Ectodermal cell (in vitro differentiated cells): ENCODE measurements around the gene UQCRHL. TPM values are rescaled to one million over a fixed set of nuclear protein-coding genes. Genes with fewer than 3 reads are reported as not detected.
"Not testable (repeated sequence)": the region's sequence is repeated elsewhere in the genome, so short reads cannot be mapped to it uniquely, and the experiment has no call there.

Experiments used
- H3K27ac ChIP-seq: 2 replicates; pipeline ENCODE4 v1.7.0; 2013; ENCODE audit warnings: mild to moderate bottlenecking, low read depth, low read length; ENCODE audit not compliant: insufficient read depth, poor library complexity, severe bottlenecking
- H3K27me3 ChIP-seq: 2 replicates; pipeline ENCODE4 v1.7.0; 2013; ENCODE audit warnings: mild to moderate bottlenecking, low read length; ENCODE audit not compliant: insufficient read depth, control insufficient read depth, poor library complexity, severe bottlenecking
- H3K36me3 ChIP-seq: one replicate; pipeline ENCODE4 v1.7.0; 2013; ENCODE audit warnings: low read length; ENCODE audit not compliant: control insufficient read depth, insufficient read depth
- H3K4me1 ChIP-seq: one replicate; pipeline ENCODE4 v1.7.0; 2013; ENCODE audit warnings: low read length; ENCODE audit not compliant: control insufficient read depth, insufficient read depth
- H3K4me3 ChIP-seq: 2 replicates; pipeline ENCODE4 v1.7.0; 2013; ENCODE audit warnings: low read depth, low read length, control low read depth; ENCODE audit not compliant: insufficient read depth
- H3K9me3 ChIP-seq: 2 replicates; pipeline ENCODE4 v1.7.0; 2013; ENCODE audit warnings: mild to moderate bottlenecking, low read length, moderate library complexity; ENCODE audit not compliant: control insufficient read depth
- WGBS, 2 experiments: methylation state at CpG; one replicate each; pipeline ENCODE4 v1.1.7; 2013; ENCODE audit warnings: missing lambda C conversion rate in 2 of 2; 5-methylcytosine and 5-hydroxymethylcytosine counted together
- polyA plus RNA-seq, 4 experiments: library from polyadenylated mRNA; stranded (reverse); fragments of 50-300 nt; gene quantifications; one replicate each; pipeline ENCODE4 v1.2.3, GENCODE V29; 2013

The UQCRHL gene
- polyA plus RNA-seq (2013, experiment 1 of 4) = 7.3 TPM
- 6.4 TPM for polyA plus RNA-seq (2013, experiment 2 of 4)
- 6.0 TPM for polyA plus RNA-seq (2013, experiment 3 of 4)
- 6.5 TPM for polyA plus RNA-seq (2013, experiment 4 of 4)

DNA sequence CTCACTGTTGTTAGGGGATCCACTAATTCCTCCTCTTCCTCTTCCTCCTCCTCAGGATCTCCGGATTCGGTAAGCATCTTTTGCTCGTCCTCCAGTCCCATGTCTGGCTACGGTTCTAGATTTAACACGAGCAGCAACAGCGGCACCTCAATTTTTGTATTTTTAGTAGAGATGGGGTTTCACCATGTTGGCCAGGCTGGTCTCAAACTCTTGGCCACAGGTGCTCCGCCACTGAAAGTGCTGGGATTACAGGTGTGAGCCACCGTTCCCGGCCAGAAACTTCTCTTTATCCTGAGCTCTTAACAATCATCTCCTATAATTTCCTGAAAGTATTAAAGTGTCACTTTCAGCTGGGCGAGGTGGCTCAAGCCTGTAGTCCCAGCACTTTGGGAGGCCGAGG lies at the start of gene UQCRHL:
TSS of gene UQCRHL (minus strand) at position 101 of the 400 bp plus-strand sequence. CDS start at position 101, 0 bp downstream.
- 92 to 95% methylated on average over 11 of the region's 11 CpGs for WGBS, 2 experiments
- not testable (repeated sequence) for H3K36me3 ChIP-seq, H3K4me1 ChIP-seq, H3K27ac ChIP-seq, H3K9me3 ChIP-seq, H3K27me3 ChIP-seq, H3K4me3 ChIP-seq

DNA sequence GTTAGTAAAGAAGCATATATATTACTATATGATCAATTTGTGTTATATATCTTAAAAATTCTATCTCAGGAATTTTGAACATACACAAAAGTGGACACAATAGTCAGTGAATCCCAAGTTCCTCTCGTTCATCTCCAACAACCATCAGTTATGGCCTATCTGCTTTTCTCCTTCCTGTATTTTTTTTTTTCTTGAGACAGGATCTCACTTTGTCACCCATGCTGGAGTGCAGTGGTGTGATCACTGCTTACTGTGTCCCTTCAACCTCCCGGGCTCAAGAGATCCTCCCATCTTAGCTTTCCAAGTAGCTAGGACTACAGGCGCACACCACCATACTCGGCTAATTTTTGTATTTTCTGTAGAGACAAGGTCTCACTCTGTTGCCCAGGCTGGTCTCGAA lies 49.4 kb upstream of the UQCRHL start:
- Histone ChIP-seq H3K4me1 (no peaks in the 10 kb centered on the region), H3K27me3 (no peaks in the 10 kb centered on the region), H3K4me3 (no peak overlapping the region), H3K9me3 (no peaks in the 10 kb centered on the region), H3K27ac (no peak overlapping the region), H3K36me3 (no peaks in the 10 kb centered on the region)
- WGBS, 2 experiments = 88 to 93% methylated on average over 5 of the region's 5 CpGs

DNA sequence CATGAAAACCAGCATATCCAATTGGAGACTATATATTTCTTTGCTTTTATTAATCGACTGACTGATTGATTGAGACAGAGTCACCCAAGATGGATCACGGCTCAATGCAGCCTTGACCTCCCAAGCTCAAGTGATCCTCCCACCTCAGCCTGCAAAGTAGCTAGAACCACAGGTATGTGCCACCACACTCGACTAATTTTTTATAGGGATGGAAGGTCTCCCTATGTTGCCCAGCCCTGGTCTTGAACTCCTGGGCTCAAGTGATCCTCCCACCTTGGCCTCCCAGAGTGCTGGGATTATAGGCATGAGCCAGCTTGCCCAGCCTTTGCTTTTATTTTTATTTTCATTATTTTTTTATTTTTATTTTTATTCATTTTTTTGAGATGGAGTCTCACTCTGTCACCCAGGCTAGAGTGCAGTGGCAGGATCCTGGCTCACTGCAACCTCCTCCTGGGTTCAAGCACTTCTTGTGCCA lies 45.4 kb upstream of the UQCRHL start:
- Histone ChIP-seq H3K27ac (no peak overlapping the region), H3K36me3 (no peaks in the 10 kb centered on the region), H3K4me1 (peaks cover 13% of the 10 kb centered on the region), H3K4me3 (no peak overlapping the region), H3K9me3 (no peaks in the 10 kb centered on the region), H3K27me3 (no peaks in the 10 kb centered on the region)
- 88 to 95% methylated on average over 3 of the region's 3 CpGs for WGBS, 2 experiments

DNA sequence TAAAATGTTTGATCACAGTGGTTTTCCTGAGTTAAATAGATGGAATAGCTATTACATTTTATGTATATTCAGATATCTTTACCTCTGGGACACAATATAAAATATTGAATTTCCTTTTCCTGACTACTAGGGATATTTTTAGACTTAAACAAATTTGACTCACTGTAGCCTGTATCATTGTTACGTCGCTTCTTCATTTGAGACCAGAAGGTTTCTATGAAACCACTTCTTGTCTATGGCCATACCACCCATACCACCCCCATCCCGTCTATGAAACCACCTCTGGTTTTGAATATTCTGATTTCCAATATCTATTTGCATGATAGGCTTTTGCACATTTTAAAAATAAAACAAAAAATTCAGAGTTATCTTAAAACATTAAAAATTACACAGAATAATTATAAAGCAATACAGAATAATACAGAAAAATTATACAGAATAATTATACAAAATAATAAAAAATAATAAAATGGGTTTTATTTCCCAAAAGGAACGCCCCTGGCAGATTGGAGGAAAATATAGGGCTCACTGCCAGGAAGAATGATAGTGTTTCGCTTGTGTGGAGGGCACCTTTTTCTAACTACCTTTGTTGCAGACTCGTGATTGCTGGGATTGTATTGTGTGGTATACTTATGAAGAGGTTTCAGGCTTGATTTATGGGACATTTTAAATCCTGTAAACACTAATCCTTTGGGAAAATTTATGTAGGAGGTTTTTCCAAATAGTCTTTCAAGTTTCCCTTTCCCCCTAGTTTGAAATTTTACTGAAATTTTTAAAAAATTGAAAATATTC lies 44.8 kb upstream of the UQCRHL start:
- H3K27me3 ChIP-seq = no peaks in the 10 kb centered on the region
- no peaks in the 10 kb centered on the region for H3K9me3 ChIP-seq
- no peaks in the 10 kb centered on the region for H3K36me3 ChIP-seq
- no peak overlapping the region for H3K4me3 ChIP-seq
- 93 to 99% methylated on average over 5 to 6 of the region's 6 CpGs for WGBS, 2 experiments
- H3K27ac ChIP-seq = no peak overlapping the region
- peaks cover 13% of the 10 kb centered on the region for H3K4me1 ChIP-seq

GRCh38 chr1:15851210-15852035 lies 44.0 kb upstream of the UQCRHL start:
- H3K27me3 ChIP-seq = no peaks in the 10 kb centered on the region
- peaks cover 13% of the 10 kb centered on the region for H3K4me1 ChIP-seq
- 67 to 76% methylated on average over 15 of the region's 16 CpGs for WGBS, 2 experiments
- no peaks in the 10 kb centered on the region for H3K36me3 ChIP-seq
- H3K9me3 ChIP-seq = no peaks in the 10 kb centered on the region
- H3K27ac ChIP-seq = no peak overlapping the region
- no peak overlapping the region for H3K4me3 ChIP-seq

DNA sequence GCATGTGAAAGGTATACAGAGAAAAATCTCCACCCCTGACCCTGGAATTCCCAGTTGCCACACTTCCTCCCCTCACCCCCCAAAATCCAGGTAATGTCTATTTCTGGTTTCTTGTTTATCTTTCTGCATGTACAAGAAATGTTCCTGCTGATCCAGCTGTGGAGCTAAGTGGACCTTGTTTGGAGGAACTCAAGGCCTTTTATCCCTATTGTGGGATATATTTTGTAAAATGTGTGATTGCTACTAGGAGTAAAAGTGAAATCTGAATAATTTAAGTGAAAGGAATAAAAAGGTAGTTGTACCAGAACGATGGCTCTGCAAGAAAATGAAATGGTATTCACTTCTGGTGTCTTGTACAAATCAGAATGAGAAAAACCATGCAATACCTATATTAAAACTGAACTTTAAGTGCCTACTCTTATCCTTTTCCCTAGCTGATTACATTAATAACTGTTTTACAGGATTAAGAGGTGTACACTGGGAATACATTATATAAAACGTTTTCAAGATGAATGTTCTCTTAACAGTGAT lies 43.1 kb upstream of the UQCRHL start:
- Histone ChIP-seq H3K27me3 (no peaks in the 10 kb centered on the region), H3K4me1 (peaks cover 13% of the 10 kb centered on the region), H3K9me3 (no peaks in the 10 kb centered on the region), H3K4me3 (peak overlapping the region; percentile 72), H3K27ac (peak overlapping the region; percentile 96), H3K36me3 (no peaks in the 10 kb centered on the region)
- 44 to 50% methylated on average over 1 to 2 of the region's 2 CpGs for WGBS, 2 experiments

- peak overlapping the region; percentile 72 for H3K4me3 ChIP-seq
These were observed 42.4 kb upstream of the UQCRHL start for GRCh38 chr1:15849775-15850324.

DNA sequence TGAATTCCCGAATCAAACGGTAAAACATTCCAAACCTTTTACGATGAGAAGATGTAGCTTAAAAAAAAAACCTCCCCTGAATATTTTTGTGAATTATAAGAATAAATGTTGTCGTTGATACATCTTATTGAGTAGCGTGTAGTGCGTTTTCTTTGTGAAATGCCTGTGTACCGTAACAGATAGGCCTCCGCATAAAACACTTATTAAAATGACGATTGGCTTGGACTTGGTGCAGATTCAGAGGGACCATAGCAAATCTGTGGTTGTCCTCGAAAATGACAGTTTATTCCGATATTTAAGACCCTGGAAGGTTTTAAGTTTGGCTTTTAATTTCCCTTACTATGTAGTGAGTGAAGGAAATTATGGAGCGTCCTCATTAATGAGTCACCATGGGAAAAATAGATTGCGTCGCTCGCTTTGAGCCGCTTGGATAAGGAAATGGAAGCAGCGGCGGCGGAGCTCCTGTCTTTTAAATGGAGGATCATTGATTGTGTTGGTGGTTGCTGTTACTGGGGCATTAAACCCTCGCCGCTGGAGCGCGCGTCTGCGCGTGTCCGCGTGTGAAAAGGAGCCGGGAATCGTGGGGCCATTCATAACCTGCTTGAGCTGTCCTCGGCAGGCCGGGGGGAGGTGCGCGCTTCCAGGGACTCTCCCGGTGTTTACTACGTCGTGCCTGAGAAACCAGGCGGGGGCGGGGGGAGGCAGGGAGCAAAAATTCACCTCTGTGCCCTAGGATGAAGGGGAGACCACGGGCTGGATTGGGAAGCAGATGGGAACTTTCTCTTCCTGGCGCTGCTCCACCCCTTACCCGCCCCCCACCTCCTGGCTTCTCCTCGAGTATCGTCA lies 41.7 kb upstream of the UQCRHL start:
- H3K4me1 ChIP-seq = peaks cover 13% of the 10 kb centered on the region
- H3K4me3 ChIP-seq = peak overlapping the region; percentile 72
- H3K27ac ChIP-seq = peak overlapping the region; percentile 96
- WGBS, 2 experiments = 0% methylated on average over 41 to 44 of the region's 44 CpGs
- no peaks in the 10 kb centered on the region for H3K9me3 ChIP-seq
- no peaks in the 10 kb centered on the region for H3K36me3 ChIP-seq
- H3K27me3 ChIP-seq = no peaks in the 10 kb centered on the region

More at GRCh38 chr1:15849775-15850324, 42.4 kb upstream of the UQCRHL start:
- Histone ChIP-seq H3K9me3 (no peaks in the 10 kb centered on the region), H3K36me3 (no peaks in the 10 kb centered on the region), H3K27ac (peak overlapping the region; percentile 96), H3K4me1 (peaks cover 13% of the 10 kb centered on the region), H3K27me3 (no peaks in the 10 kb centered on the region)
- WGBS, 2 experiments = 0 to 1% methylated on average over 16 of the region's 16 CpGs

DNA sequence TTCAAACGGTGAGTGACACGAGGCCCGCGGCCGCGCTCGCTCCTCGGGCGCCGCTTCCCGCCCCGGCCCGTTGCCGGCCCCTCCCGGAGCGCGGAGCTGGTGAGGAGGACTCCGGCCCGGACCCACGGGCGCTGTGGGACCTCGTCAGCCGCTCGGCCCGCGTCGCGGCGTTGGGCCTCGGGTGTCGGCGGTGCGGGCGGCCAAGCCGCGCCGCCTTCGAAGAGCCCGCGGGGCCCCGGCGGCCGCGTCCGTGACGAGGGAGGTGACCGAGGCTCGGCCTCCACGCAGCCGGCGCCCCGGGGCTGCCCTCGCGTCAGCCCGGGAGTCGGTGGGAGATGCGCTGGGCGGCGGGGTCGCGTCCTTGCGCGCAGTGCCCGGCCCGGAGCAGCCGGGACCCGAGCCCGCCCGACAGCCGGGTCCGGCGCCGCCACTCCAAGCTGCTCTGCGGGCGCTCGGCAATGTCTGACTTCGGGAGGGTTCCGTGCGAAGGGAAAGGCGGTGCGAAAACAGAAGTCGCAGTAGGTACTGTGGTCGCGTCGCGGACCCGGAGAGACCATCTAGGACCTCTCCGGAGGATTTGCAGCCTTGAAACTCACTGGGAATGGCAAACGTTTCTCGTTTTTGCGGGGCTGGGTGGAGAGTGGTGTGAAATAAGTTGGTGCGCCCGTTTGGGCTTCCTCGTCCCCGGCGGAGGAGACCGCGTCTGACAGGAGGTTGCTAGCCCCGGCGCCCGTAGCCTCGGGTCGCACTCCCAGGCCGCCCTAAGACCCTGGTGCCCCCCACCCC lies 40.9 kb upstream of the UQCRHL start:
- Histone ChIP-seq H3K4me1 (peaks cover 13% of the 10 kb centered on the region), H3K9me3 (no peaks in the 10 kb centered on the region), H3K36me3 (no peaks in the 10 kb centered on the region), H3K27ac (peak overlapping the region; percentile 96), H3K4me3 (peak overlapping the region; percentile 72), H3K27me3 (no peaks in the 10 kb centered on the region)
- WGBS, 2 experiments = 0% methylated on average over 104 of the region's 104 CpGs
